Middle frontal gyrus (tissue), 1 donor: ENCODE results near the gene ADAMTS1.

ENCODE experiments used
- DNase-seq: peaks from one replicate; pipeline ENCODE4 v3.0.0-alpha.2; 2015; ENCODE audit warnings: low spot score; ENCODE audit errors: extremely low spot score

The ADAMTS1 gene

DNA sequence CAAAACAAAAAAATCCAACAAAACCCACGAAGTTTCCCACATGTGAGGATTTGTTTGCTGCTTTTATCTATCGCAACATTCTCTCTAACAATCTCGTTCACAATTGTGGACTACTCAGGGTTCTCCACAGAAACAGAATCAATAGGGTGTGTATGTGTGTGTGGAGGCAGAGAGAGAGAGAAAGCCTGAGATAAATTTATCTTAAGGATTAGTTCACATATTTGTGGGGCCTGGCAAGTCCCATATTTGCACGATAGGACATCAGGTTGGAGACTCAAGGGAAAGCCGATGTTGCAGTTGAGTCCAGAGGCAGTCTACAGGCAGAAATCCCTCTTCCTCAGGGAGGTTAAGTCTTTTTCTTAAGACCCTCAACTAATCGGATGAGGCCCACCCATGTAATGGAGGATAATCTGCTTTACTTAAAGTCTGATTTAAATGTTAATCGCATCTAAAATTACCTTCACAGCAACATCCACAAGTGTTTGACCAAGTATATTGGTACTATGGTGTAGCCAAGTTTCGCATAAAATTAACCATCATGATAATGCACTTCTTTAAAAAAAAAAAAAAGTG lies 31.7 kb downstream of the ADAMTS1 start:
- DNase-seq, result no peak

DNA sequence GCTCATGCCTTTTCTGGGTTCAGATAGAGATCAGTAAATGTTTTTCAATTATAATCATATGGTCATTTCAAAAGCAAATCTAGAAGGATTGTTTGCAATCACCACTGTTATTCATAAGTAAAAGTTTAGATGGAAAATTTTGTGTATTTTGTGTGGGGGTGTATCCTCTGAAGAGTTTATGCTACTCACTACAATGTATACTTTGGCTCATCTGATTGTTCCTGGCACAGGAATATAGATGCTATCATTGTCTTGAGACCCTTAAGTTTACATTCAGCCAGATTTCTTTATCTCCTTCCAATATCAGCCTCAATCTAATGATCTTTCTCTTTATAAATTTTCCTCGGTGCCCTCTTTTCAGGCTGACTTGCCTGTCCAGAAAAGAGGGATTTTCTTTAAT lies 33.0 kb downstream of the ADAMTS1 start:
- DNase-seq, result no peak

DNA sequence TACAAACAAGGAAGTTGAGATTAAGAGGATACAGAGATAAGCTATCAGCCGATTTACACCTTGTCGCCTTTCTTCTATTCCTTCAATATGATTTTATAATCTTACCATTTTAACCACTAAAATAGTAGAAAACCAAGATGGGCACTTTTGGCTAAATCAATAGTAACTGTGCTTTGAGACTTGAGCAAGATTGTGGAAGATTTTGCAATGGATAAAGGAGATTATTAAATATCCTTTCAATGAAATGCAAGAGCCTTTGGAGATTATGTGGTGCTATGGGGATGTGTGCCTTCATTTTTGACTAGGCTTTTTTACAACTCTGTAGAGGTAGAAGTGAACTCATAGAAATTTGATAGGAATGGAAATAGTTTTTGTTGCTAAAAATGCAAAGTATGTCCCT lies 33.7 kb downstream of the ADAMTS1 start:
- no peak for DNase-seq

DNA sequence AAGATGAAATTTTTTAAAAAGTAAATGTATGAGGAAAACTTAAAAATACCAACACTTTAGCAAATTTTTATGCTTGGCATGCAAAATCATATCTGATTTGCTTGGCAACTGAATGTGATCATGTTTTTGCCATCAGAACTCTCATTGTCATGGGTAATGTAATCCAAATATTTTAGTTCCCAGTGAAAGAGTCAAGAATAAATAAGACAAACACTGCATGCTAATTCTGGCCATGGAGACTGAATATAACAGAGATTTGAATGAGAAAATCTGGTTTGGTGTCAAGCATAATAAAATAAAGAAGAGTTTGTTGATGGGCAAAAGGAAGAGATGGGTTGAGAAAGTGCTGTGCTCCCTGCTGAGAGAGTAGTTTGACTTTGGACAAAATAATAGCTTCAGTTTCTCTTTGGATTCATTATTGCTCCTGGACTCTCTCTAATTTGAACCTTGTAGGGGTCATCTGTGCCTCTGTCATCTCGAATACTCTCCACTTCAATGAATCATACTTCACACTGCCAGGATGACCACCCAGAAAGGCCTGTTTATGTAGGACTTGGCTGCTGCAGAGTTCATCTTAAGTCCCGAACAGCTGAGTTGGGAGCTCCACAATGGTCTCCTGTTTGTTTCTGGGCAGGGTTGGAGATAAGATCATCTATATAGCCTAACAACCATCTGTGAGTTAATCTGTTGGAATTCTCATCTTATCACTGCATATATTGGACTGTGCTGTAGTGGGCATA lies 34.4 kb downstream of the ADAMTS1 start:
- DNase-seq, result no peak

DNA sequence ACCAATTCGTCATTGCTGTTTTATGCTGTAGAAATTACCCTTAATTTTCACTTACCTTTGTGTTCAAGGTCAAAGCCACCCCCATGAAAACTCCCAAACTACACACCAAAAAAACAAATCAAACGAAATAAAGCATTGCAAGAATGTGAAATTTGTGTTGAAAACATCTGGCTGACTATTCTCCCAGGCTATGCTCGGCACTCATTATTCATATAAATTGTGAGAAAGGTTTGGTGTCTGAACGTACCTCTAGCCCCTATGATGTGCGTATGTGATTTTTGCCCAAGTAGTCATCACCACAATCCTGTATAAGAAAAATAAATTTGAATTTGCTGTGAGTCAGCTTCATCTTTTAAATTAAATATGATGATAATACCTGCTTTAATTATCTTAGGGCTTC lies 34.9 kb downstream of the ADAMTS1 start:
- no peak for DNase-seq

DNA sequence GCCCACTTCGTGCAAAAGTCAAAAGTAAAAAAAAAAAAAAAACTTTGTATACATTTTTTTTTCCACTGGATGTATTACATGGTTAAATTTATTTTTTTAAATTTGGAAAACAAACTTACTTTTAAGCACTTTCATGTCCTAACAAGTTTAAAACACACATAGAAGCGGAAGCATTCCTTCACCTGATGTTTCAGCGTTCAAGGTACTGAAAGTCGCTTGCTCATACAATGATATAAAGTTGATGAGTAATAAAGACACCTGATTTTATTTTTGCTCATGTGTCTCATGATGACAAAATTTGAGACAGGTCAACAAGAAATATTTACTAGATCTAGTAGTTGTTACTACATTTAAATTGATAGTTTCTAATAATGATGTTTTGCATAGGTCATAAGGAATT lies 35.5 kb downstream of the ADAMTS1 start:
- no peak for DNase-seq

DNA sequence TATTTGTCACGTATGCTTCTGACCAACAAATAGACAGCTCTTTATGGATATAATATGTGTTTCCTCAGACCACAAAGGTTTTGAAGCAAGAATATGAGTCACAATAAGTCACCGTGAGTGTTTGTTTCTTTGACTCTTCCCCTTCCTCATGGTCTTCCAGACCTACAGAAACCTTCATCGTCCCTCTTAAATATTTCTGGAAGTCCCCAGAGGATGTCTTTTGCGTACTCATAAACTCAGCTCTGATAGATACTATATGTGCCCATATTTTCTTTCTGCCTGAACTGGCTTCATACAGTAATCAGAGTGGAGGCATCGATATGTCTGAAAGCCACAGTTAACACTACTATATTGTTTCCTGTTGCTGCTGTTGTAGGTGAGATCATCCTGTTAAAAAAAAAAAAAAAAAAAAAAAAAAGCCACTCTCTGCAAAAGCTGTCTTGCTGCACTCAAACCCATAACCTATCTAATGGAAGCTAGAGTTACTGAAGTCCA lies 38.4 kb downstream of the ADAMTS1 start:
- no peak for DNase-seq

DNA sequence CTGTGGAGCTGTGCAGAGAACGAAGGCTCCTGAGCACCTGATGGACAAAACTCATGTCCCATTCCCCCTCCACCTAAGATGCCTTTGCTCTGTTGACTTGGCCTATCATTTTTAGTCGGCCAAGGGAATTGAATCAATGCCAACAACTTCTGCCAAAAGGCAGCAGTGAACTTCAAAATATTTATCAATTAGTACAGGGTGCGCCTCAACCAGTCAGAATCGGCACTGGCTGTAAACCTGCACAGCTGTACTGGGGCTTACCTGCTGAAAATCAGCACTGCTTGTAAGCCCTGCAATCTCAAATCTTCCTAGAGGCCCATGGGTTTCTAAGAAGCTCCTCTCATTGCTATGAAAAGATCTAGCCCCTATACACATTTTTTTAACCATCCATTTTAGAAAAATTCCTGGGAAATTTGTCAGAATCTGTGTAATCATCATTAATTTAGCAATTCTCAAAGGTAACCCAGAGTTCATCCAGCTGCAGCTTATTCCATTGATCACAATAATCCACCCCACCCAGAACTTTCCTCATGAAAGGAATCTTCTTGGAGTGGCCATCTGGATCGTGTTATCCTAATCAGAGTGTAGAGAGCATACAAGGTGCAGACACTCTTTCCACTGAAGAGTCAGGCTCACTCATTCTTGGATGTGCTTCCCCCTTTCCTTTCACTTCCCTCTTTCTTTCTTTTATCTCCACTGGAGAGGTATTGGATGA lies 40.2 kb downstream of the ADAMTS1 start:
- no peak for DNase-seq

DNA sequence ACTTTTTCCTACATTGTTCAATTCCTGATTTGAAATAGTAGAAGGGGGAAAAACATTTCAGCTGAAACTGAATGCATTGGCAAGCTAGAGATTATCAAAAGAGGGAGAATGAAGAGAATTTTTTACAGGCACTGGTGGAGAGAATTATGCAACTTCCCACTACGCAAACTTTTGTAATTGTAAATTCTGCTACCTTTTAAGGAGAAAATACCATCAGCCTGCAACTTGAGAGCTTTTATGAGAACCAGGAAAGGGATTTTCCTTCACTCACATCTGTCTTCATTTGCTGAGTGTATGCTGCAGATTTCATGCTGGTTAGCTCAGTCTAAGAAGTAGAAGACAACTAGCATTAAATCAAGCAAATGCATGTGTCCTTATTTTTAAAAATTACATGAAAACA lies 43.7 kb downstream of the ADAMTS1 start:
- no peak for DNase-seq

DNA sequence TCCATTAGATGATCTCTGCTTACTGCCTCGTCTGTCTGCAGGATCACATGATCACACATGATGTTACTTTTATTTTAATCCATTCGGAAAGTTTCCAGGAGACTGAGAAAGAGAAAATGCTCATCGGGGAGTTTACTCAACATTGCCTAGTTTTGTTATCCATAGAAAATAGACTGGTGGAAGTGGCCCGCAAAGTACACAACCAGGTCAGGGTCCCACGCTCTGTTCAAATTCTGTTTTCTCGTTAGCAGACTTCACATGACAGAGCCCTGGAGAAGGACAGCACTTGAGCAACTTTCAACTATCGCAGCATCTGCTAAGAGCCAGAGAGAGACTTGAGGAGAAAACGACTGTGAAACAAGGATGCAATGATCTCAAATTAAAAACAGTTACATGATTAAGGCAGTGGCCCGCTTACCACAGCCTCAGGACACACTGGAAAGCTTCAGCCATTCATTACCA lies 44.2 kb downstream of the ADAMTS1 start:
- DNase-seq, result no peak

DNA sequence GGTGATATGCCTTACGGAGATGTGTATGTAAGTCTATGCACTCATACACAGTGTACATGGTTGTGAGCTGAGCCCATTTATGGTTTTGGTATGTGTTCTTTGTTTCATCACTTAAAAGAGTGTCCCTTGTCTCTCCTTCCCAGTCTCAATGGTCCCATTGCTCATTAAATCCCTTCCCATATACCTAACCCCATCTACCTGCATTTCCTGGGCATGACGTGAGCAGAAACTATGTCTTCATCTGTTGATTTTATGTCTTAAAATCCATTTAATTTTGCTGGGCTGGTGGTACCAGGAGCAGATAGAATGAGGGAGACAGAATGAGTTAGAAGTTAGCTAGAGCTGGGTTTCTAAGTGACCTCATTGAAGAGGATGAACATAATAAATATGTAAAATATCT lies 44.8 kb downstream of the ADAMTS1 start:
- DNase-seq, result no peak

DNA sequence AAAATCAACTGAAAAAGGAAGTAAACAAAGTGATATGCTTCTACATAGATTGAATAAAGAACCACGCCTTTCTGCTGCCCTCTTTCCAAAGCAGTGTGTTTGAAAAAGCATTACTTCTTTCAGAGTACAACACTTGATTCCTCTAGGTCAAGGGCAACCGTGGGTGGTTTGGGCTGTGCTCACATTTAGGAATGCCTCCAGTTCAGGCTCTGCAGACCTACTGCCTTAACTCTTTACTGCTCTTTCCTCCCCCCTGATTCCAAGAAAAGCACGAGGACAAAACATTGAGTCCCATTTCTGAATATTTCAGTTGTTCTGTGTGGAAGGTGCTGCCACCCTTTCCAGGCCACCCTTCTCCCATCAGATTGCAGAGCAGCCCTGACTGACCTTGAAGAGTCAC lies 45.2 kb downstream of the ADAMTS1 start:
- no peak for DNase-seq

DNA sequence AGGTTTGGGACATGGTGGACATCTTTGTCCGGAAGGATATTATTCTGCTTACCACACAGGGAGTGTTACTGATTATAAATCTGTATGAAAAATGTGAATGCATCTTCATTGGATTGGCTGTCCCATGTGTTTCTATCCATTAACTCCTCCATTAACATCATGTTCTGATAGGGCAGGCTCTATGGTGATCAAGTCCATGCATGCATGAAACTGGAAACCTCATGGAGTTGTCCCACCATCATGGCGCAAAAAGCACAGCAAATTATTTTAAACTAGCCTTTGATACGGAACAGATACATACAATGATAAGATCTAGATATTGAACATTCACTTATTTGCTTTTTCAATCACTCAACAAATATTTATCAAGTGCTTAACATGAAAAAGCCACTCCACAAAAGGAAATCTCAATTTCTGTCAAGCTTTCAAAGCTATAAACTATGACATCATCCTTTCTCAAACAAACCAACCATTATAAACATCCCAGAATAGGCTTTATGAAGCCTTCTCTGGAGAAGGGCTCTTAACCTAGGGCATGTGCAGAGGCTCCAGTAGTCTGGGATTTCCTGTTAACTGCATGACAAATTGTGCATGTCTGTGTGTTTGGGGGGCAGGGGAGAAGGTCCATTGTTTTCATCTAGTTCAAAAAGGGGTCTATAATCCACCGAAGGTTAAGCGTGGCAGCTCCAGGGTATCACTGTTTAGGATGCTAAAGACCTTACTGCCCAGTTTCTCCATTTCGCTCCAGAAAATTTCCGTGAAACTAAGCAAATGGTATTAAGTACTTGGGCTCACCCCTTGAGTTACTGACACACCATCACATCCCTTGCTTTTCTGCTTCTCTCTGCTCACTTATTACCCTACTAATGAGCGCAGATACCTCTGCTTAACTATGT lies 46.1 kb downstream of the ADAMTS1 start:
- no peak for DNase-seq

DNA sequence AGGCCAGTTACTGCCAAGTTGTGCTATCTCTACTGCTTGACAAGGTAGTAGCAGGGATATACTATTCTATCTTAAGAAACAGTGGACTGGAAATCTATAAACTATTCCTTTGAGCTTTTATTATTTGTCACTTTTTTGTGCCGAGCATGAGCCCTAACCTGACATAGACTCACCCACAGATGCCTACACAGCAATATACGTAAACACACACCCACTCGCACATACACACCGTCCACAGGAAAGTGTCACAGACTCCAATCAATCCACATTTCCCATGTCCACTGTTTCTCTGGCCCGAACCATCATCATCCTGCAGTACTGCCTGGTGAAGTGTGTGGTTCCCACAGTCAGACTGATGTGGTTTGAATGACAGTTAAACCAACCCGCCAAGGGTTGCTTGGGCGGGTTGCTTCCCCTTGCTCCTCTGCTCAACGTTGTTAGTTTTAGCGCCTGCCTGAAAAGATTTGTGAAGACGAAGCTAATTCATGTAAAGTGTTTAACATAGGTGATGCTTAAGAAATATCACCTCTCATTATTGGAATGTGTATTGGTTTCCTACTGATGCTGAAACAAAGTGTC lies 47.2 kb downstream of the ADAMTS1 start:
- DNase-seq, result no peak

DNA sequence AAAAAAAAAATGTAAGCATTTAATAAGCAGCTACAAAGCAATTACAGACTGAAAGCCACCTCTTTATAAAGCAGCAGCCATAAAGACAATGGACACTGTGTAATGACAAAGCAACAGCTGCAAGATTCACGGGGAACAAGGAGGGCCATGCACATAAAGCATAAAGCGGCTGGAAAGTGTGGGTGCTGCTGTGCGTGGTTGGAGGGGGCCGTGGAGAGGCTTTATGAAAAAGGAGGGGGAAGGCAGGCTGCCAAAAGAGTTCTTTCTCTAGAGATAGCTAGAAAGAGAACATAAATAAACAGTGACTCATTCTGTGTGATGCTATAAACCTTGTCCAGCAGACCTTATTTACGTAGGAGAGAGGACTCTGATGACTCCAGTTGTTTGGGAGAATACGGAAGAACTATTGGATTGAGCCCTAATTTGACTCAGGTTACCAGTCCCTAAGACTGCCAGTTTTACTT lies 49.3 kb downstream of the ADAMTS1 start:
- peak; percentile 58 for DNase-seq

DNA sequence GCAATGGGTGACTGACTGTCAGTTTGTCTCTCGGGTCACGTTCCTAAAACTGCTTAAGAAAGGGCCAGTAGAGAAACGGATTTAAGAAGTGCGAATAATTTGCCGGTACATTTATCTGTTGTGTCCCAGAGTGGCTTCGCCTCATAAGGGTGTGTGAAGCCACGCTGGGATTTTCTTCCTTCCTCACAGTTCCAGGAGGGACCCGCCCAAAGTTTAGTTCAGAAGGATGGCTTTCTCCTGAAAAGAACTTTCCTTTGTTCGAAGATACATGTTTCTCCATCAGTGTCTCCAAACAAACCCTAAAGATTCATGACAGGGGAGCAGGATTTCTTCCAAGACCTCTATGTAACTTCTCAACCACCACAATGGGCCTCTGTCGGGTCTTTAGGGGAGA lies 49.8 kb downstream of the ADAMTS1 start:
- no peak for DNase-seq

DNA sequence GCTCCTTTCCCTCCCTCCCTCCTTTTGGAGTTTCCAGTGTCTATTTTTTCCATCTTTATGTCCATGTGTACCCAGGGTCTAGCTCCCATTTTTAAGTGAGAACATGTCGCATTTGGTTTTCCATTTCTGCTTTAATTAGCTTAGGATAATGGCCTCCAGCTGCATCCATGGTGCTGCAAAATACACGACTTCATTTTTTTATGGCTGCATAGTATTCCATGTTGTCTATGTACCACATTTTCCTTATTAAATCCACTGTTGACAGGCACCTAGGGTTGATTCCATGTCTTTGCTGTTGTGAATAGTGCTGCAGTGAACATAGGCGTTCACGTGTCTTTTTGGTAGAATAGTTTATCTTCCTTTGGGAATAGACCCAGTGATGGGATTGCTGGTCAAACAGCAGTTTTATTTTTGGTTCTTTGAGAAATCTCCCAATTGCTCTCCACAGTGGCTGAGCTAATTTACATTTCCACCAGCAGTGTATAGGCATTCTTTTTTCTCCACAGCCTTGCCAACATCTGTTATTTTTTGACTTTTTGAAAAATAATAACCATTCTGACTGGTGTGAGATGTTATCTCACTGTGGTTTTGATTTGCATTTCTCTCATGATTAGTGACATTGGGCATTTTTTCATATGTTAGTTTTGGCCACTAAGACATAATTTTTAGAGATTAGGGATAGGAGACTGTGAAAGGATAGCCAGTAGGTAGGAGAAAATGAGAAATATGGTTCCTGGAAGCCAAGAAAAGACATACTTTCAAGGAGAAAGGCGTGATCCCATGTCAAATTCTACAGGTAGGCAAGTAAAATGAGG lies 50.4 kb downstream of the ADAMTS1 start:
- DNase-seq, result no peak

DNA sequence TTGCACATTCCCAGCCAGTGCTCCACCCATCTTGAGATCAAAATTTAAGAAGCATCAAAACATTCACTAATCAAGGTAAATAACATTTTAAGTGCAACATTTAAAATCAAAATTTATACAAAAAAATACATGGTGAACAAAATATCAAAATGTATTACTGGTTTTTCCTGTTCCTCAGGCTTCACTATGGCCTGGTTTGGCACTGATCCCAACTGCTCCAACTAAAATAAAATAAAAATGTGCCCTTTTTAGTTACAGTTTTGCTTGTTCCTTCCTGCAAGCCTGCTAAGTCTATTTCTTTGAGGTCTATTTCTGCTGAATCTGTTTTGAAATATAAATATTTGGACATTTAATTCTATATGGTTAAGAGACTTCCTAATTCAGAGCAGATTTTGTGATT lies 54.9 kb downstream of the ADAMTS1 start:
- no peak for DNase-seq

DNA sequence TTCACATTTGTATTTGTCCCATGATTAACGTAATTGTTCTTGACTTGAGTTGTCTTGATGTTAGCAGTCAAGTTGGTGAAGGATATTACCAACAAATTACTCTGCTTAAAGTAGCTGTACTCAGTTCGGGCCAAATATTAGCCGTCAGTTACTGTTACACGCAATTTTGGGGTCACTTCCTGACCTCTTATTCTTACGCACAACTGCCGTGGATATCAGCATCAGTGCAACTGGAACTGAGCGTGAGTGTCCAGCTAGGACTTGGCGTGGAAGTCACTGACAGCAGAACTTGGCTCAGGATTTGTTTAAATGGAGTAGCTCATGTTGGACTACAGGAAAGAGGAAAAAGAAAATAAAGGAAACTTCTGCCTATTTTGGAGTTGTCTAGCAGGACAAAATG lies 56.4 kb downstream of the ADAMTS1 start:
- no peak for DNase-seq
